Activated T-cell treated with anti-CD3 and anti-CD28 coated beads for 24 hours (primary cell): Measurements from ENCODE around the gene FNDC3B.

Experiments used
- DNase-seq: peaks from one replicate; pipeline ENCODE4 v3.0.0-alpha.2; 2020; ENCODE audit warnings: low read depth

FNDC3B gene

GRCh38 chr3:172217877-172218276, 178.5 kb downstream of the FNDC3B start:
- DNase-seq, result no peak

- DNase-seq, result no peak
Observed at GRCh38 chr3:172218350-172219323, 179.3 kb downstream of the FNDC3B start.

DNA sequence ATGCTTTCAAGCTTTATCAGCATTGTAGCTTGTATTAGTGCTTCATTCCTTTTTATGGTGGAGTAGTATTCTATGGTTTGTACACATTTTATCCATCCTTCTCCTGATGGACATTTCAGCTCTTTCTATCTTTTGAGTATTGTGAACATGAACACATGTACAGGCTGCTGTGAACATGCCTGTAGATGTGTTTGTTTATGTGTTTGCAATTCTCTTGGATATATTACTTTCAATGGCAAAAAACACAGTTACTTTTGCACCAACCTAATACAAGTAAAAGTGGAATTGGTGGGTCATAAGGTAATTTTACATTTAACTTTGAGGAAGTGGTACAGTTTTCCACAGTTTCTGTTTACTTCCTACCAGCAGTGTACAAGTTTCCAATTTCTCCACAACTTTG, 180.4 kb downstream of the FNDC3B start:
- no peak for DNase-seq

- DNase-seq, result no peak
Observed at GRCh38 chr3:172221547-172221946, 182.2 kb downstream of the FNDC3B start.

- no peak for DNase-seq
Observed at GRCh38 chr3:172222478-172223071, 183.2 kb downstream of the FNDC3B start.

DNA sequence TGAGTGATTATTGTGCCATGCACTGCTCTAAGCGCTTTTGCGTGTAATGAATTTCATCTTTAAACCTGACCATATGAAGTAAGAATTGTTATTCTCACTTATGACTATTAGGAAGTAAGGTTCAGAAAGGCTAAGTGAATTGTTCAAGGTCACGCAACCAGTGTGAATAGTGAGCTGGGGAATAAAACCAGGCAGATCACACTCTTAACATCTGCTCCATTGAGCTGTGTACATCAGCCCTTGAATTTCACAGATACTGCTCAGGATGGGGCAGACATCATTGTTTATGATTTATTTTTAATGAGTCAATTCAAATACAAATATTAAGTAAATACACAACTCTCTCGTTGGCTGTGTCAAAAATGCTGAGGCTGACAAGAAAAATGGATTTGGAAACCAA, 184.5 kb downstream of the FNDC3B start:
- no peak for DNase-seq

- no peak for DNase-seq
Observed at GRCh38 chr3:172224560-172225214, 185.3 kb downstream of the FNDC3B start.

DNA sequence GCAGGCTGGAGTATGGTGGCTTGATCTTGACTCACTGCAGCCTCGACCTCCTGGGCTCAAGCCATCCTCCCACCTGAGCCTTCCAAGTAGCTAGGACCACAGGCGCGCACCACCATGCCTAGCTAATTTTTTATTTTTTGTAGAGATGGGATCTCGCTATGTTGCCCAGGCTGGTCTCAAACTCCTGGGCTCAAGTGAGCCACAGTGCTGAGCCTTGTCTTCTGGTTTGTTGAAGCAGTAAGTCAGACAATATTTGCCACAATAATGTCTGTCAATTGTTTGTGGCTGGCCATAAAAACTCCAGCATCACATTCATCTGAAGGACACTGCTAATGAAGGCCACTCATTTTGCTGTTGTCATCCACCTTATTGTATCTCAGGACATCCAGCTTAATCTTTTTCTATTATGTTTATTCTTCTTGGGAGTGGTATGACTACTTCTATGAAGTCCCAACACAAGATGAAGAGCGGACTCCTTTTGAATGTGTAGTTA, 185.9 kb downstream of the FNDC3B start:
- no peak for DNase-seq

DNA sequence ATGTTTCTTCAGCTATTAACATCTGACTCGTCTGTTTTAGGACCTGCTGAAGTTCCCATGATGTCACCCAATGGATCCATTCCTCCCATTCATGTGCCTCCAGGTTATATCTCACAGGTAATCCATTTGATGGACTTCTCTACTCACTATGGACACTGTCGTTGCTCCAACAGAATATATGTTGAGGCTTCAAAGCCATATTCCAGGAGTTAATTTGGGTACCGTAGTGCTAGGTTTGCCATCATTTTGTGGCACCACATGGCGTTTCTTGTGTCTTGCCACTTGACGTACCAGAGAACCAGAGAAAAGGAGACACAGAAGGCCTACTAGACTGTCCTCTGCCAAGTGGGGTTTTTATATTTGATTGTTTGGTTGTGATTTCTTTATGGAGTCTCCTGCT, 187.5 kb downstream of the FNDC3B start:
- no peak for DNase-seq

- no peak for DNase-seq
Observed at GRCh38 chr3:172227340-172228035, 188.1 kb downstream of the FNDC3B start.

GRCh38 chr3:172228036-172228415, 188.6 kb downstream of the FNDC3B start:
- no peak for DNase-seq

- DNase-seq, result no peak
Observed at GRCh38 chr3:172229462-172229861, 190.1 kb downstream of the FNDC3B start.

DNA sequence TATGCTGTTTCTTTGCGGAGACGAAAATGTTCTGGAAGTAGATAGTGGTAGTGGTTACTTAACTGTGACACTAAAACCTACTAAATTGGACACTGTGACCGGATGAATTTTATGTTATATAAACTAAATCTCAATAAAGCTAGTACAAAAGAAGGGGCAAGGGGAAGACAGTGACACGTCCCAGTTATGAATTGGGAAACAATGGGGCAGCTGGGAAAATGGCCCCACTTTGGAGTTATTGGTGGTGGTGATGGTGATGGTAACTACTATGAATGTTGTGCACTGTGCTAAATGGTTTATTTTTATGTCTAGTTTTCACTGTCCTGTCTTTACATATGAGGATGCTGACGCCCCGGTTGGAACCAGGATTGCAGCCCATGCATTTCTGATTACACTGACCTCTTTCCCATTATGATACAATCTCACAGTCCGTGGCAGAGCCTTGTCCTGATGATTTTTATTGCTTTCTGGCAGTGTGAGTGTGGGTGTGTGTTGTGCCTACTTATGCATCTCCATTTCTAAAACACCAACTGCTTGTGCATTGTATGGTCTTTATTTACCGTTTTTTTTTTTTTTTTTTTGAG, 192.0 kb downstream of the FNDC3B start:
- DNase-seq, result no peak

DNA sequence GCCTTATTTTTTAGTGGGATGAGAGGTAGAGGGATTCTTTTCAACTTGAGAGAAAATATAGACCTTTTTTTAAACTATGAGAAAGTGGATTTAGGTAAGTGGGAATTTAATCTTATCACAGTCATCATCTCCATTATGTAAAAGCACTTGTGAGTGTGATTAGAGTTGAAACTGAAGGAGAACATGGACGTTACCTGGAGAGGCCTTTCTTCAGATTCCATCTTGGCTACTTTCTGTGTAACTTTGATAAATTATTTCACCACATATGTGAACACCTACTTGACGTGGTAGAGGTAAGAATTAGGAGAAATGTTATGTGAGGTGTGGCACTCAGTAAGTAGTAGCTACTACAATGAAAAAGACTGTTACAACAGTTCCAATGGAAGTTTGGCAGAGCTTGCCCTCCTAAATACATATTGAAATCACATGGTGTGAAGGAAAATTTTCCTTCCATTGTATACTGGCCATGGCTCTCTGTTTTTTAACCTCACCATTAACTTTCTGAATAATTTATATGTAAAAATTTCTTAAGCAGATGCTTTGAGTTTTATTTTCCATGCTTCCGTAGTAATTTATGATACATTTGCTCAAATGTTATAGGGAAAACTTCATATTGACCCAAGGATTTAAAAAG, 193.3 kb downstream of the FNDC3B start:
- no peak for DNase-seq

DNA sequence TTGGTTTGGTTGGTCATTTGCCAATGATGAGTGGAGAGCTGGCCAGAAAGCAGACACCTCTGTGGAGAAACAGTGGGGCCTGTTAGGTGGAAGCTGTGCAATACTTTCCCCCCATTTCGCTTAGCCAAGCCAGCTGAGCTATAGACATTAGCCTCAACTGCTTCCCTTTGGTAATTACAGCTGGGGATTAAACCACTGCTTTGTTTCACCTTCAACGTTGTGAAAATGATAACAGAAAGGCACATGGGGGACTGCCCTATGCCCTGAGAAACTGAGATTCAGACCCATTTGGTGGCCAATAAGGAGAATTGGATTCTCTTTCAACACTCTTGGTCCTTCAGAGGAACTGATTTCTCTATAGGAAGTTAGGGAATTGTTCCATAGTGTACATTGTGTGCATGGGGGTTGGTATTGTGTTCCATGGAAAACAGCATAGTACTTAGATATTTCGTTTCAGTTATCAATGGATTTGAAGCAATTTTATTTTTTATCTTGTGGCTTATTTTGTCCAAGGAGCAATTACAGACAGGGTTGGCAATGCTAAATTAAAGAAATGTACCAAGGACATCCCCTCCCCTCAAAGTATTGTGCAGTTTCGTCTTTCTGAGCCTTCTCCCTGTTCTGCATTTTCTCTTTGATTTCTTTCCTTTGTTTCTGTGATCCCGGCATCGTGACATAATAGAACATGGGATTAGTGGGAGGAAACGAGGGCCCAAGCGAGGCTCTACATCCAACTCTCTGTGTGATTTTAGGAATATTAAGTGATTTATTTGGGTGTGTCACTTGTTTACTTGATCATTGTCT, 194.3 kb downstream of the FNDC3B start:
- no peak for DNase-seq

GRCh38 chr3:172235698-172236097, 196.3 kb downstream of the FNDC3B start:
- DNase-seq, result no peak

DNA sequence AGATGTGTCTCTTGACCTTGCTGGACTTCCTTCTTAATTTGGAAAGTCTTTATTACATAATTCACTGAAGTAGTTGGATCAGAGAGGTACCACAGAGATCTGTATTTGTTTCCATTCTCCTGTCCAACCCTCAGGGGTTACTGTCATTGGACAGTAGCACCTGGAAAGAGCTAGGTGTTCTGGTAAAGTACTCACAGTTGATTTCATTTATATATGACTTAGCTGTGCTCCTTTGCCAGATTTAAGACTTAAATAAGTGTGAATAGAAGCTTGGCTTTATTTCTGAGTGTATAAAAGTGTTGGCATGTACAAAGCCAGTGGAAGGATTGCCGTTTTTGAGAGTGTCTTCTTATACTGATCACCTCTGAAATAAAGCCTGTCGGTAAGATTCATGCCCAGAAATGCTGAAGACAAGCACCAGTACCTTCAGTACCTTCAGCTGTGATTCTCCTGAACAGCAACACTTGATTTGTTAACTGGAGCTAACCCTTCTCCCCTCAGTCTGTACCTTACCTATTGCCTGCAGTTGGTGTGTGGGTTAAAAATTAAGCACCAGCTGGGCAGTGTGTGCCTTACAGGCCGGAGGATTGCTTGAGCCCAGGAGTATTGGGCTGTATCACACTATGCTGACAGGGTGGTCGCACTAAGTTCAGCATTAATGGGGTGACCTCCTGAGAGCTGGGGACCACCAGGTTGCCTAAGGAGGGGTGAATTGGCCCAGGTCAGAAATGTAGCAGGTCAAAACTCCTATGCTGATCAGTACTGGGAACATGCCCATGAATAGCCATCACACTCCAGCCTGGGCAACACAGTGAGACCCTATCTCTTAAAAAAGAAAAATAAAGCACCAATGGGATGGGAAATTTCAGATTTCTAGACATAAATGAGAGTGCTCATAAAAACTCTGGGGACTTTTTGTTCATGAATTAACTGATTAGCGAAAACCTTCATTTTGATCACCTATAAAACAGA, 197.7 kb downstream of the FNDC3B start:
- DNase-seq, result no peak

DNA sequence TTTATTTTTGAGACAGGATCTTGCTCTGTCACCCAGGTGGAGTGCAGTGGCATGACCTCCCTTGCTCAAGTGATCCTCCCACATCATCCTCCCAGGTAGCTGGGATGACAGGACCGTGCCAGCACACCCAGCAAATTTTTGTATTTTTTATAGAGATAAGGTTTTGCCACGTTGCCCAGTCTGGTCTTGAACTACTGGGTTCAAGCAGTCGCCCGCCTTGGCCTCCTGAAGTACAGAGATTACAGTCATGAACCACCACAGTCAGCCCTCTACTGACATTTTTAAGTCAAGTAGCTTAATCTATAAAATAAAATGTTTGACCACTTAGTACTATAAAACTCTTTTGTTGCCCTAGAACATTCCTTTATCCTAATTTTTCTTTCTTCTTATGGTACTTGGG, 198.8 kb downstream of the FNDC3B start:
- no peak for DNase-seq

- DNase-seq, result no peak
Observed at GRCh38 chr3:172239218-172239790, 199.9 kb downstream of the FNDC3B start.
